Measurements from ENCODE around the gene SLC39A1. TPM values are rescaled to one million over a fixed set of nuclear protein-coding genes. Genes with fewer than 3 reads are reported as not detected.
A peak's percentile ranks its signal among the peaks of the same experiment; 100 is the strongest.

Gene SLC39A1
- total RNA-seq, 1 donor from 2014 or later: 86.3 TPM

- no peaks in the 10 kb centered on the region for H3K9me3 ChIP-seq
- peaks cover 31 to 44% of the 10 kb centered on the region in 2 donors for H3K36me3 ChIP-seq
- DNase-seq (ENCODE audit: low spot score in 2 of 2): no peak
- peaks cover 7 to 22% of the 10 kb centered on the region in 2 donors for H3K4me1 ChIP-seq
- H3K27me3 ChIP-seq: no peaks in the 10 kb centered on the region
- TF ChIP-seq CTCF (IDR thresholded peaks at IDR 0.05): no peak
- no peak overlapping the region for H3K4me3 ChIP-seq
- H3K27ac ChIP-seq: no peak overlapping the region
- intact Hi-C loops (cut with DNase I): no loop called here
These were observed 32.3 kb upstream of the SLC39A1 start for GRCh38 chr1:153995640-153996039.

GRCh38 chr1:153995202-153995601 lies 31.9 kb upstream of the SLC39A1 start:
- no peak overlapping the region for H3K27ac ChIP-seq
- no peak overlapping the region for H3K4me3 ChIP-seq
- H3K27me3 ChIP-seq: no peaks in the 10 kb centered on the region
- H3K9me3 ChIP-seq: no peaks in the 10 kb centered on the region
- H3K4me1 ChIP-seq: peaks cover 7 to 22% of the 10 kb centered on the region in 2 donors
- no peak for DNase-seq (ENCODE audit: low spot score in 2 of 2)
- no peak for TF ChIP-seq CTCF (IDR thresholded peaks at IDR 0.05)
- H3K36me3 ChIP-seq: peaks cover 31 to 44% of the 10 kb centered on the region in 2 donors
- intact Hi-C loops (cut with DNase I): no loop called here

- Histone ChIP-seq H3K36me3 (peaks cover 31 to 44% of the 10 kb centered on the region in 2 donors), H3K4me1 (peaks cover 7 to 25% of the 10 kb centered on the region in 2 donors), H3K9me3 (no peaks in the 10 kb centered on the region), H3K27me3 (no peaks in the 10 kb centered on the region), H3K4me3 (peak overlapping the region; percentile 64 to 73), H3K27ac (peak overlapping the region; percentile 86 to 88)
- TF ChIP-seq CTCF (IDR thresholded peaks at IDR 0.05): no peak
- intact Hi-C loops (cut with DNase I): loop anchor here (2.0 kb wide), 2 partner anchors 191 to 281 kb away; partner anchors contain the start of gene HAX1
- DNase-seq (ENCODE audit: low spot score in 2 of 2): no peak
These were observed 28.5 kb upstream of the SLC39A1 start for GRCh38 chr1:153991806-153992205.

GRCh38 chr1:153991151-153991630 lies 27.9 kb upstream of the SLC39A1 start:
- intact Hi-C loops (cut with DNase I): loop anchor here (2.0 kb wide), 2 partner anchors 192 to 282 kb away; partner anchors contain the start of gene HAX1
- Histone ChIP-seq H3K36me3 (peaks cover 29 to 41% of the 10 kb centered on the region in 2 donors), H3K4me3 (peak overlapping the region; percentile 64 to 73), H3K27me3 (no peaks in the 10 kb centered on the region), H3K9me3 (no peaks in the 10 kb centered on the region), H3K4me1 (peaks cover 7 to 28% of the 10 kb centered on the region in 2 donors), H3K27ac (peak overlapping the region; percentile 86 to 88)
- no peak for TF ChIP-seq CTCF (IDR thresholded peaks at IDR 0.05)
- DNase-seq (ENCODE audit: low spot score in 2 of 2): no peak

- intact Hi-C loops (cut with DNase I): loop anchor here (1.0 to 2.0 kb wide), 3 partner anchors 192 to 282 kb away; partner anchors contain the start of genes HAX1 and UBAP2L
- peaks cover 23 to 35% of the 10 kb centered on the region in 2 donors for H3K36me3 ChIP-seq
- no peaks in the 10 kb centered on the region for H3K27me3 ChIP-seq
- no peaks in the 10 kb centered on the region for H3K9me3 ChIP-seq
- peaks cover 7 to 28% of the 10 kb centered on the region in 2 donors for H3K4me1 ChIP-seq
- TF ChIP-seq CTCF (IDR thresholded peaks at IDR 0.05): peak in 1 of 3 experiments; percentile 13
- peak within 1 kb of the TSS; percentile 64 to 73 for H3K4me3 ChIP-seq
- peak; percentile 83 to 97 for DNase-seq (ENCODE audit: low spot score in 2 of 2)
- H3K27ac ChIP-seq: peak within 1 kb of the TSS; percentile 86 to 88
These were observed 27.3 kb upstream of the SLC39A1 start, which contains the start of gene RPS27 for GRCh38 chr1:153990468-153991150. RPS27 (plus strand) TSS chr1:153990762; CDS start chr1:153990797, 35 bp downstream.
